ENCODE measurements around the gene AMOTL2.

Gene AMOTL2

DNA sequence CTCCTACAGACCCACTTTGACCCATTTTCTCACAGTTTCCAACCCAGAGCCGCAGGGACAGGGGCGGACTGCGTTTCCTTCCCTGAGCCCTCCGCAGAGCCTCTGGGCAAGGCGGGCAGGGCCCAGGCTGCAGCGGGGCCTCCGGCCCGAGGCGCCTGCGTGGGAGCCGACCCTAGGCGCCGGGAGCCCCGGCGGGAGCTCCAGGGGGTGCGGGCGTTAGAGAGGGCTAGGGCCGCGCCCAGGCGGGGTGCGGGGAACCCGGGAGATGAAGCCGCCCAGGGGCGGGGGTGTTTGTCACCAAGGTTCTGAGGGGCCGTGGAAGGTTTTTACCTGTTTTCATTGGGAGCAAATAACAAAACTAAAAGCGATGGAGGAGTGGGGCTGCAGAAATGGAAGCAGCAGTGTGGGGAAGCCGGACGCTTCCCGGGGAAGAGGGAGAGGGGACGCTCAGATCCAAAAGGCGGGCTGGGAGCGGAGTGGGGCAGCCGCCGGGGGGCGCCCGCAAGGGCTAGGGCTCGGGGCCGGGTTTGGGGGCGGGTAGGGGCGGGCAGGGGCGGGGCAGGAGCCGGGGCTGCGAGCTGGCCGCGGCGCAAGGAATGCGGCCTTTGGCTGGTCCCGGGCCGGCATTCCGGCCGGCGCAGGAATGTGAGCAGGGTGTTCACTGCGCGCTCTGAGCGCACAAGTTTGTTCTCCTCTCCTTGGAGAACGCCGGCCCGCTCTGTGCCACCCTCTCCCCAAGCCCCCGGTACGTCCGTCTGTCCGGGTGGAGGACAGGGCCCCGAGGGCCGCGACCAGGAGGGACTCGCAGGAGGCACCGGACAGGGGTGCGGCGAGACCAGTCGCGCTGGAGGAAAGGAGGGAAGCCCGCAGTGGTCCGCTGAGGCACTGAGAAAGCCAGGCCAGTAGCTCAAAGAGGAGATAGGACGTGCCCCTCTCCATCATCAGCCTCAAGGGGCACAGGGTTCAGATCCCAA lies 61.1 kb downstream of the AMOTL2 start:
- DNase-seq, result no peak

DNA sequence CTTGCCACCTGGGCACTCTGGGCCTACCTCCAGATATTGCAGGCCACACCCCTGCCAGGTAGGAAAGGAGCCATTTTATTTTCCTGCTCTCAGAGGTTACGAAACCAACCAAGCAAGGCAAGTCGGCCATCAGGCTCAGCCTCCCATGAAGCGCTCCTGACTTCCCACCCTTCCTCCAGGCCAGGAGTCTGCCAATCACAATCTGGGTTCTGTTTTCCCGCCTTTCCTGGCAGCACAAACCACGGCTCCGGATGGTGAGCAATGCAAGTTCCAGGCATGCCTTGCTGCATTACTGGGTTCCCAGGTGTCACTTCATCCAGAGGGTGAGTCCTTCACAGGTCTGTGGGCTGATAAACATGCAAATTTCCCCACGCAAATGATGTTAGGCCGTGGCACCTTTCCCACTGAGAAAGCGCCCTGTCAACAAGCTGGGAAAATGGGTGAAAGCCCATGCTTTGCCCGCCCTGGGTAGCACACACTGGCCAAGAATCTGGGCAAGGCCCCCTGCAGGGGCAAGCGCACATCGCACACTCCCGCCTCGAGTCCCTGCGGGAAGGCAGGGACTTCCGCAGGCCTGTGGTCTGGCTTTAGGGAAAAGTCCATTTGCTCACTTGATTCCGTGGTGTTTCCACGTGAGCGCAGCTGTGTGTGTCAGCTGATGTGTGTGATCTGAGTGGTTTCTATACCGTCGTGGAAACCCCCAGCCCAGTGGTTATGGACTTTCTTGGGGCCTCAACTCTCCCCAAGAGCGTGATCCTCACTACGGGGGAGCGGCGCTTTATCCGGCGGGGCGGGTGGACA lies 62.0 kb downstream of the AMOTL2 start:
- no peak for DNase-seq

- DNase-seq, result no peak
Observed at GRCh38 chr3:134311693-134312071, 62.6 kb downstream of the AMOTL2 start.

- no peak for DNase-seq
Observed at GRCh38 chr3:134311265-134311664, 63.0 kb downstream of the AMOTL2 start.

DNA sequence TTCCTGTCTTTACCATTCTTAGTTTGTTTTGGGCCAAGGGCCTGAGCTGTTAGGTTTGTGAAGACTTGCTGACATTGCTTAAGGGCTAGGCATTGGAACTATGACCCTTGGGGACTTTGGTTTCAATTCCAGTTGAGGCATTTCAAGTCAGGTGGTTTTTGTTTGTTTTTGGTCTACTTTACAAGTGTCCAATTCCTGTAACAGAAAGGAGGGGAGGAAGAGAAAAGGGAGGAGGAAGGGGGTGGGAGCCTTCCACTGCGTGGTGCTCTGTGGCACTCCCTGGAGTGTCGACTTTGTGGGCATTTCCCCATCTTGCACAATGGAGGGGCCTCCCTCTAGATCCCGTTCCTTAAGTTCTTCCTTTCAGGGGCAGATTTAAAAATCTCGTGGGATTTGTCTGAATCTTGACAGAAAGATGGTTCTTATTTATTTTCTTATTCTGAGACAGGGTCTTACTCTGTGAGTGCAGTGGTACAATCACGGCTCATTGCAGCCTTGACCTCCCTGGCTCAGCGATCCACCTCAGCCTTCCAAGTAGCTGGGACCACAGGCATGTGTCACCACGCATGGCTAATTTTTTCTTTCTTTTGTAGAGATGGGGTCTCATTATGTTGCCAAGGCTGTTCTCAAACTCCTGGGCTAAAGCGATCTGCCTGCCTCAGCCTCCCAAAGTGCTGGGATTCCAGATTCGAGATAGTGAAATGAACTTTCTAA lies 64.1 kb downstream of the AMOTL2 start:
- DNase-seq, result no peak

- DNase-seq, result peak; percentile 59 to 74
Observed at GRCh38 chr3:134308350-134308891, 65.8 kb downstream of the AMOTL2 start.

DNA sequence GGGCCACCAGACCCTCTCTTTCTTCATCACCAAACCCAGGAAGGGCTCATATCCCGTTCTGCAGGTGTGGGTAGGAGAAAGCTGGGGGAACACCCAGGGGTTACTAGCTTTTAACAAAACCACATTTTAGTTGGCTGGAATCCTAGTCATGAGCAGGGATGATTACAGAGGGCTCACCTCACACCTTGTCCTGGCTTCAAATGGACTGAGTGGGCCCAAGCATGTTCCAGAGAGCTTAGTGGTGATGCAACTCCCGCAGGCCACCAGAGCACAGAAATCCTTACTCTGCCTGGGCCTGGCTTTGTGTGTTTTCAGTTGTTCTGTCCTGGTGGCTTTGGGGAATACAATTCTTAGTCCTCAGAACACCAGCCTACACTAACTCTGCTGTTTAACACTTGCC lies 66.8 kb downstream of the AMOTL2 start:
- no peak for DNase-seq

DNA sequence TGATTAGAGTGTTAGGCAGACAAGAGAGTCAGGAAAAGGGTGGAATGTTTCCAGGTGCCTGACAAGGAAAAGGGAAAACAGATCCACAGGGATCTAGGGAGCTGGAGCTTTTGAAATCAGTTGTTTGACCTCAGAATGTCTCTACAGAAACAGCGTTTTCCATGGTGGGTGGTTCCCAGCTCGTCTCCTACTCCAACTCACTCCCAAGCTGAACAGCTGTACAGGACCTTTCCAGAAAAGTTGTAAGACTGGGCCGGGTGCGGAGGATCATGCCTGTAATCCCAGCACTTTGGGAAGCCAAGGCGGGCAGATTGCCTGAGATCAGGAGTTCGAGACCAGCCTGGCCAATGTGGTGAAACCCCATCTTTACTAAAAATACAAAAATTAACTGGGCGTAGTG lies 67.9 kb downstream of the AMOTL2 start:
- DNase-seq, result no peak
